Tibial nerve (tissue), 3 donors: ENCODE measurements around the gene AGTRAP.

Experiments used
- POLR2A ChIP-seq, 2 donors: fragments of 450-650 bp; IDR thresholded peaks; one replicate each; pipeline ENCODE4 v1.6.1; 2017; ENCODE audit warnings: antibody characterized with exemption in 2 of 2, mild to moderate bottlenecking in 2 of 2, moderate library complexity in 2 of 2
- TF ChIP-seq, protein P1 (sequence below), 5 experiments: fragments of 200-600 bp in 3 of 5; fragments of 450-650 bp in 2 of 5; sonication (generic) in 3 of 5; IDR thresholded peaks; one replicate each; pipeline ENCODE4 v1.5.1; 2016 to 2019; ENCODE audit warnings: antibody characterized with exemption in 5 of 5, mild to moderate bottlenecking in 3 of 5, moderate library complexity in 2 of 5

DNA sequence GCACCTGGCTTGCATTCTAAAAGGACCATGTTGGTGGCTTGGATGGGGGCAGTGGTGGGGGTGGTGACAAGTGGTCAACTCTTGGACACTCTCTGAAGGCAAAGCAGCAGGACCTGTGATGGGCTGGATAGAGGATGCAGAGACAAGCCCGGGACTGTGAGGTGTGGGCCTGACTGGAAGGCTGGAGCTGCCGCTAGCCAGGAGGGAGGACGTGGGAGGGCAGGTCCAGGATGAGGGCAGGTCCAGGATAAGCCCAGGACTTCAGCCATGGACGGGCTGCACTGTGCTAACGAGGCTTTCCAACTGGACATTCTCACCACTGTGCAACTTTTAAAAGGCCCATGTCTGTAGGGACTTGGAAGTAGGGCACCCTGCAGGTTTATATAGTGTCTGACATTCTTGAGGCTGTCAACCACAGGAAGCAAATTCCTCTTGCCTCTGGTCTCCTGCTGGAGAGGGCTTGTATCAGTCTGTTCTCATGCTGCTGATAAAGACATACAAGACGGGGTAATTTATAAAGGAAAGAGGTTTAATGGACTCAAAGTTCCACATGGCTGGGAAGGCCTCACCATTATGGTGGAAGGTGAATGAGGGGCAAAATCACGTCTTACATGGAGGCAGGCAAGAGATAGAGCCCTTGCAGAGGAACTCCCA lies 17.7 kb downstream of the AGTRAP start:
- TF ChIP-seq, protein P1, sequence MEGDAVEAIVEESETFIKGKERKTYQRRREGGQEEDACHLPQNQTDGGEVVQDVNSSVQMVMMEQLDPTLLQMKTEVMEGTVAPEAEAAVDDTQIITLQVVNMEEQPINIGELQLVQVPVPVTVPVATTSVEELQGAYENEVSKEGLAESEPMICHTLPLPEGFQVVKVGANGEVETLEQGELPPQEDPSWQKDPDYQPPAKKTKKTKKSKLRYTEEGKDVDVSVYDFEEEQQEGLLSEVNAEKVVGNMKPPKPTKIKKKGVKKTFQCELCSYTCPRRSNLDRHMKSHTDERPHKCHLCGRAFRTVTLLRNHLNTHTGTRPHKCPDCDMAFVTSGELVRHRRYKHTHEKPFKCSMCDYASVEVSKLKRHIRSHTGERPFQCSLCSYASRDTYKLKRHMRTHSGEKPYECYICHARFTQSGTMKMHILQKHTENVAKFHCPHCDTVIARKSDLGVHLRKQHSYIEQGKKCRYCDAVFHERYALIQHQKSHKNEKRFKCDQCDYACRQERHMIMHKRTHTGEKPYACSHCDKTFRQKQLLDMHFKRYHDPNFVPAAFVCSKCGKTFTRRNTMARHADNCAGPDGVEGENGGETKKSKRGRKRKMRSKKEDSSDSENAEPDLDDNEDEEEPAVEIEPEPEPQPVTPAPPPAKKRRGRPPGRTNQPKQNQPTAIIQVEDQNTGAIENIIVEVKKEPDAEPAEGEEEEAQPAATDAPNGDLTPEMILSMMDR (IDR thresholded peaks at IDR 0.05), result no peak
- no peak for TF ChIP-seq POLR2A (IDR thresholded peaks at IDR 0.05)
